GM21825 (cell line): ENCODE data around the gene SARDH.
"Not testable (repeated sequence)": the region's sequence is repeated elsewhere in the genome, so short reads cannot be mapped to it uniquely, and the experiment has no call there.

Experiments
- ATAC-seq: cut with Tn5 transposase; IDR thresholded peaks from one replicate; pipeline ENCODE4 v1.9.1; 2021; ENCODE audit warnings: mild to moderate bottlenecking, moderate library complexity; ENCODE audit not compliant: unreplicated experiment

The SARDH gene

DNA sequence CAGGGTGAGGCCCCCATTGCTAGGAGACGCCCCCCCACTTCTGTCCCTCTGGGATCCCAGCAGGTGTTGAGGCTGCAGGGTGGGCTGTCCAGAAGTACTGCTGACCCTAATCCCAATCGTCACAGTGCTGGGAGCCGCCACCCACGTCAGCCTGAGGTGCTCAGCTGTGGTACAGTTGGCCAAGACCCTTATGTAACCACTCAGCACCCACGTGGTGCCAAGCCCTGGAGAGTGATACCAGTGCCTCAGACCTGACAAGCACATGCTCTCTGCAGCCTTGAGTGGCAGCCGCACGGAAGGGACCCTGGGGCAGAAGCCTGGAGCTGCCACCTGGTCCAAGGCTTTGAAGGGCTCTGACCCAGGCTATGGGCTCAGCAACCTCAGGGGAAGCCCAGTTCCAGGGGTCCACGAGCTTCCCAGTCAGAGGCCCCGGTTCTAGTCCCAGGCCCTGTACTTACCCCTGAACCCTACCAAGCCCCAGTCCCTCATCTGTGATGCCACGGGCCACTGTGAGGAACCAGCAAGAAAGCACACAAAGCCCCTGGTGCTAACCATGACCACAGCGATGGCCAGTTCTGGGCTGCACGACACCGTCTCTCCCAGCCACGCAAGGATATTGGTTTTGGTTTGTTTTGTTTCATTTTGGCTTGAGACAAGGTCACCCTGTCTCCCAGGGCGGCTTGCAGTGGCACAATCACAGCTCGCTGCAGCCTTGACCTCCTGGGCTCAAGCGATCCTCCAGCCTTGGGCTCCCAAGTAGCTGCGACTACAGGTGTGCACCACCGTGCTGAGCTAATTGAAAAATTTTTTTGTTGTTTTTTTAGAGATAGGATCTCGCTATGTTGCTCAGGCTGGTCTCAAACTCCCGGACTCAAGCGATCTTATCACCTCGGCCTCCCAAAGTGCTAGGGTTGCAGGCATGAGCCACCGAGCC is 51.2 kb downstream of the SARDH start:
- no peak for ATAC-seq

DNA sequence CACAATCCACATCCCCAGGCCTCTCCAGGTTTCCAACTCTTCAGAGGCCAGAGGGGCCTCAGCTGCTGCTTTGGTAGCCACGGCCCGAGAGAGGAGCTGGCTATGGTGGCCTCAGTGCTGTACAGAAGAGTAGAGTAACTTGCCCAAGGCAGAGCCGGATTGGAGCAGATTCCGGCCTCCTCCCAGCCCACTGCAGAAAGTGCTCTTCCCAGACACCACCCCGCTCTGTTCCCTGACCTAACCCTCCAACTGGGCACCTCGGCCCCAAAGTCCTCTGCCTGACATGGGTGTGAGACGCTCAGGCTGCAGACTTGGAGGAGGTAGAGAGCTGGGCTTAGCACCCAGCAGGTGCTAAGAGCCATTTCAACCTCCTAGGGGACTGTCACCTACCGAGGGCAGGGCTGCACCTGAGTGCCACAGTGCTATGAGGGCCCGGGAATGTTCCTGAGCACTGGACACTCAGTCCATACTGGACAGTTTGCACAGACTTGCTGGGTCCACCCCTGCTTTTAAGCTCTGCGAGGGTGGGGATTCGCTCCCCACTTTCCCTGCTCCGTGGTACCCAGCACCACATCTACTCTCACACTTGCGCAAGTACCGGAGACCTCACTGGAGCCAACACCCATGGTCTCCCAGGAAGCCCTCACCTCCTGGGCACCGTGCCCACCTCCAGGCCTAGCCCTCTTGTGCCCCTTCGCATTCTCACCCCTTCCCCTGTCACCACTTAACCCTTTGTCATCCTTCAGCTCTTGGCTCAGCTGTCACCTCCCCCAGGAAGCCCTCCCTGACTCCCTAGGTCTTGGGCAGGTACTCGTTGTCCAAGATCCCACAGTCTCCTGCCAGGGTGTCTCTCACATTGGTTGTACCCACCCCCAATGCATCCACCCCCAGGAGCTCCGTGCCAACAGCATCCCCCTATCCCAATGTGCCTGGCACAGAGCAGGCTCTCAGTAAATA is 52.2 kb downstream of the SARDH start:
- ATAC-seq = no peak

DNA sequence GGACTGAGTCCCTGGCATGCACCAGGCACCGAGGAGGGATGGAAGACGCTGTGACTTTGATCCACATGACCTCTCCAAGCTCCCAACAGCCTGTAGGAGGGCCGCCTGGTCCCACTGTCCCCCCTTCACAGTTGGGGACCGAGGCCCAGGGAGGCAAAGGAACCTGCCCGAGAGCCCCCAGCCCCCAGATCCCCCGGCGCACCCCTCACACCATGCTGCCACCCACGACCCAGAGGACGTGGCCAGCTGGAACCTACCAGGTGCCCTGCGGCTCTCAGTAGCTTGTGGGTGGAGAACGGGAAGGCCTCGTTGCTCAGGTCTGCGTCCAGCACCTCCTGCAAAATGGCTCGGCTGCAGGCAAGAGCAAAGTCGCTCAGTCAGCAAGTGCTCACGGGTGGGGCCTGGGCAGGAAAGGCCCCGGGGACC is 53.2 kb downstream of the SARDH start:
- ATAC-seq = no peak

DNA sequence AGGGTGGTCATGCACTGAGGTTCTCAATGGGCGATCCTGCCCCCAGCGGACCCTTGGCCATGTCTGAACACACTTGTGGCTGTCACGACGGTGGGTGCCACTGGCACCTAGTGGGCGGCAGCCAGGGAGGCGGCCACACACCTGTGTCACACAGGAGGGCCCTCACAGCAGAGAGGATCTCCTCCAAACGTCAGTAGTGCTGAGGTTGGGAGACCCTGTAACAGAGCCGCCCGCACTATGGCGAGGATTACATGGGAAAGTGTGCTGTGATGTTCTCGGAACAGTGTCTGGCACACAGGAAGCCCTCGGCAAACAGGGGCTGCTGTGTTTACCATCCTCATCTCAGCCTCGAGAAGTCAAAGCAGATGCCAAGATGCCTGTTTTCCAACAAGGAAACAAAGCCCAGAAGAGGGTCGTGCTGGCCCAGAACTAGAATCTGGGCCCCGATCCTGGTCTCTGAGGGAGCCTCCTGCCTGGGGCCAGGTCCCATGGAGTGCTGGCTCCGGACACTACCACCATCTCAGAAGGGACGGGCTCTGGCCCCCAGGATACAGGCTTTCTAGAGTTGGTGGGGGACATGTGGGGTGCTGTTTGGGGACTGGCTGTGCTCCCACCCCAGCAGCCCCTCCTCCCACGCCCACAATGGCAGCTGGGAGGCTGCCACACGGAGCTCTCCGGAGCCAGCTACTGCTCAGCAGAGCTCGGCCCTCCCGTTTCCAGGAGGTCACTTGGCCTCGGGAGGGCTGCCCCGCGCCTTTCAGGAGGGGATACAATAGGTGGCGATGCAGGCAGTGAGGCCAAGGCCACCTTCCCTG is 53.8 kb downstream of the SARDH start:
- no peak for ATAC-seq

DNA sequence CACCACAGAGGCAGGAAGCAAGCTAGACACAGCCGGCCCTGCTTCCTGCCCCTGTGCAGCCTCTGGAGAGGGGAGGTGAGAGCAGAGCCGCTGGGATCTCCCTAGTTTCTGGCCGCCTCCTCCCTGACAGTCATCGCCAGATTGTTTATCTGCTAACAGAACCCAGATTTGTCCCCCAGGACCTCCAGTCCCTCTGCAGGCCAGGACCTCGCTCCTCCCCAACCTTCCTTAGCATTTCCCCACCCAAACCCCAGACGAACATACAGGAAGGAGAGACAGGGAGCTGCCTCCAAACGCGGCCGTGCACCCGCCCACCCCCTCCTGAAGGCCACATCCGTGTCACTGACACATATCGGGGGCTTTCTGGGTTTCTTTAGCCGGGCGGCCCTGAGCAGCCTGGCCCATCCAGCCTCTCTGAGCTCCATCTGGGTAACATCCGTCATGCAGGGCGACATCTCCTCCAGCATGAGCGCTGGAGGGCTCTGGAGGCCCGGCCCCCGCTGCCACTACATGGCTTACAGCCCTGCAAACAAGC is 54.5 kb downstream of the SARDH start:
- ATAC-seq = no peak

DNA sequence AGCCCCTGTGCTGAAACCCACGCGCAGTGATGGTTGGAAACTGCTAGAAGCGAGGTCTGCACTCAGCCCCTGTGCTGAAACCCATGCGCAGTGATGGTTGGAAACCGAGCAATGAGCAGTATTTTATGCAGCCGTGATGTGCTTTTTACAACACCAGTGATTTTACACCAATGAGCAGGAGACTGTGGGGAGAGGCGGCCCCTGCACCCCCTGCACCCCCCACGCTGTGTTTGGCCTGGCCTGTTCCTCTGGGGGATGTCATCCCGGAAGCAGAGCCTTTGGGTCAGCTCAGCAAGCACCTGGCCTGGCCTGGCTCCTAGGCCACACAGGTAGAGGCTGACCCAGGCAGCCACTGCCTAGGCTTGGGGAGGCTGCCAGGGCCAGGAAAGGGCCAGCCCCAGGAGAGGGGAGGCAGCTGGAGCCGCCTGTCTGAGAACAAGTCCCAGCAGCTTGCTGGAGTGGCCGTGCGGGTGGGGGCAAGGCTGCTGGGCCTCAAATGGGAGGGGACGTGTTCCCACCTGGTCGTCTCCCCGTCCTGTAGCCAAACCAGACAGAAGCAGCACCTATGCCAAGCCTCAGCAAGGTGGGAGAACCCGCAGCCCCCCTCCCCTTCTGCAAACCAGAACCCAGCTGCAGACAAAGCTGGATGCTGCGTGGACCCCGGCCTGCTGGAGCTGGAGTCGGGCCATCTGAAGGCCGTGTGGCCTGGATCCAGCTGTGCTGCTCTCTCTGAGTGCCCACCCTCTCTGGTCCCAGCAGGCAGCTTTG is 55.1 kb downstream of the SARDH start:
- no peak for ATAC-seq

DNA sequence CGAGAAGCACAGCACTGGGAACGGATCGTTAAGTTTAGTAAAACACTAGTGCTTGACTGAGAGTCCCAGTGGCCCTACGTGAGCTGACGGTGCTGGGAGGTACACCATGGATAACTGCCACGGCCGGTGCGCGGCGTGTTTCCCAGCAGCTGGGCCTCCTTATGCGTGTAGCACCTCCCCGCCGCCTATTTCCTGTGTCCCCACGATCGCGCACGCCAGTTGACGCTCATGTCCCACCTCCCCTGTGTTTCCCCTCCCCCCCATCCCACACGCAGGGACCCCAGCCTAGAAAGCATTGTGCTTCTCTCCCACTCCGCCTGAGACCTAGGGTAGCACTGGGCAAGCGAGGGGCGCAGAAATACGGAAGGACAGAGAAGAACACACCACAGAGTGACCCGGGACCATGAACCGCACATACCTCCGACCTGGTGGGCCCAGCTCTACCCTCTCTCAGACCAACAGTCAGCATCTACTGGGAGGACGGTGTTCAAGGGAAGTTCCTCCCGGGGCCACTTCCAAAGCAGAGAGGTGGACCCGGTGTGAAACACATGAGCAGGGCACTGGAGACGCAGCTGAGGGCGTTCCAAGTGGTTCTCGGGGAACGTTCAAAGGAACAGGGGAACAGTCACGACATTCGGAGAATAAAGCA is 56.4 kb downstream of the SARDH start:
- no peak for ATAC-seq

DNA sequence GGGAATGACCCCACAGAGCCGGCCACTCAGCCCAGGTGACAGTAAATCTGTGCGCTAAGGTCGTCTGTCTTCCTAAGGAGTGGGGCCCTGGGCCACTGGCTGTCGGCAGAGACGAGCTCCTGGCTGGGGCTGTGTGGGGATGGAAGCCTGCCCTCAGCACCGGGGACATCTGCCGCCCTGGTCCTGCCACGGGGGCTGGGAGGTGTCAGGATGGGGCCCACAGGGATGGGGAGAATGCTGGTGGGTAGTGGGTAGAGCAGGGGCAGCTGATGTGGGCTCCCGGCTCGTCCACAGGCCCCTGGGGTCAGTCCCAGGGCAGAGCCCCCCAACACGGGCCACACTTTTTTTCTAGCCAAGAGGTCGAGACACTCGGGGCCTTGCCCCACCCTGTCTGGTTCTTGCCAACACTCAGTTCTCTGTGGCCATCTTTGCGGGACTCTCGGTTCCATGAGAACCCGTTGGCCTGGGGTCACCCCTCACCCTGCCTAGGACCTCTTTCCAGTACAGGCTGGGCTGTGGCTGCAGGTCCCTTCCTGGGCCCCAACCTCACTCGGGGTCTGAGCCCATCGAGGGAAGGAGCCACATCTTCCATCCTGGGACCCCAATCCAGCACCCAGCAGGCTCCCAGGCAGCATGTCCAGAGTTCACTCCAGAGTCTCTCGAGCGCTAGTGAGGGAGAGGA is 57.0 kb downstream of the SARDH start:
- ATAC-seq = no peak

DNA sequence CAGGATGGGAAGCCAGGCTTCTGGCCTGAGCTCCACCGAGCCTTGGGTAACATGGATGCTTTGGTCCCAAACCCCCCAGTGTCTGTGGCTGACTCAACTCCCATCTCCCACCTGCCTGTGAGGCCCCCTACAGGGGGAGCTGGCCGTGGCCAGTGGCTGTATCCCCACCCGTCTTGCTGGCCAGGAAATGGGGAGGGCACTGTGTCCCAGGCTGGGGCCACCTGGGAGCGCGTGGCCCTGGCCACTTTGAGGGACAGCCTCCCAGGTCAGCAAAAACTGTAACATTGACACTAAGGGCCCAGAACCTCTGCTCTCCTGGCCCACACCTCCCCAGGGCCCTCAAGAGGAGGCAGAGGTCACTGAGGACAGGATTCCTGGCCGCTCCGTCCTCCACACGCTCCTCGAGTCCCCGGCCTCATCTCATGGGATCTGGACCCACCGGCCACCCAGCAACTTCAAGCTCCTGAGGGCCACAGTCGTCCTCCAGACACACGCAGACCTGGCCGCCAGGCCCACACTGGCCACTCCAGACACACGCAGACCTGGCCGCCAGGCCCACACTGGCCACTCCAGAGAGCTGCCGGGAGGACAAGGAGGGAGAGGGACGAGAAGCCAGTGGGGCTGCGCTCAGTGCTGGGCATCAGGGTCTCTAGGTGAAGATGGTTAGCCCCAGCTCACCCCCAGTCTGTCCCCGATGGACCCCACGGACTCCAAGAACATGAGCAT is 57.7 kb downstream of the SARDH start:
- ATAC-seq = no peak

DNA sequence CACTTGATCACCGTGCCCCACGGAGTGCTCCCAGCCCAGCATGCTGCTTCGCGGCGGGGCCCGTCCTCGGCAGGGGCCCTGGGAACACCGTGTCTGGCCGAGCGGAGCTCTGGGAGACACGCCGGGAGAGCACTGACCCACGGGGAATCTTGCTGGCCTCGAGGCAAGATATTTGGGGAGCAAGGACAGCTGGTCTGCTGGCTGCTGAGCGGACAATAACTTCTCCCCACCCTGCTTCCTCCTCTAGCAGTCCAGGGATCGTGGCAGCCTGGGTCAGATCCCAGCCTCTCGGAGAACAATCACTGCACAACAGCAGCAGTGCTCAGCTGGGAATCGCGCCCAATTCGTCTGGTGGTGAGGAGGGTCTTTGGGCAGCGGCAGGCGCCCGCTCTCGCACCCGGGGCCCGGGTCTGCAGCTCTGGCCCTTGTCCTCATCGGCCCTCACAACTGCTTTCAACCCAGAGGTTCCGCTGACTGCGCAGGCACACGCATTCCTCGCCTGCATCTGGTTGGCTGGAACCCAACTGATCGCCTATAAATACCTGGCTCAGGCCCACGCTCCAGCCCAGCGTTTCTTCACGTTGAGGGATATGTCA is 58.6 kb downstream of the SARDH start:
- ATAC-seq = no peak

DNA sequence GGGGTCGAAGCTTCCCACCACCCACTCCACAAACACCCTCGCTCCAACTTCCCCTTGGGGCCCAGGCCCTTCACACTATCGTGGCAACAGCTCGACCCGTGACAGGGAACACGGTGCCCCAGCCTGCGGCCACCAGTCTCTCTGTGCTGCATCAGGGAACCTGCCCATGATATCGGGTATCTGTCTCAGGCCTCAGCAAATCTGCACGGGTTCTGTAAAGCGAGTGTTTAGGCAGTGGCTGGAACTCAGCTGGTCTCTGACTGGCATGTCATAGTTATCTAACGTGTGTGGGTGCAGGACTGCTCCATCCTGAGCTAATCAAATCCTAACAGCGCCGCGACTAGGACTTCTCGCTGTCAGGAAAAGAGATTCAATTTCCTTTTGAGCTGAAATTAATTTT is 59.1 kb downstream of the SARDH start:
- no peak for ATAC-seq

DNA sequence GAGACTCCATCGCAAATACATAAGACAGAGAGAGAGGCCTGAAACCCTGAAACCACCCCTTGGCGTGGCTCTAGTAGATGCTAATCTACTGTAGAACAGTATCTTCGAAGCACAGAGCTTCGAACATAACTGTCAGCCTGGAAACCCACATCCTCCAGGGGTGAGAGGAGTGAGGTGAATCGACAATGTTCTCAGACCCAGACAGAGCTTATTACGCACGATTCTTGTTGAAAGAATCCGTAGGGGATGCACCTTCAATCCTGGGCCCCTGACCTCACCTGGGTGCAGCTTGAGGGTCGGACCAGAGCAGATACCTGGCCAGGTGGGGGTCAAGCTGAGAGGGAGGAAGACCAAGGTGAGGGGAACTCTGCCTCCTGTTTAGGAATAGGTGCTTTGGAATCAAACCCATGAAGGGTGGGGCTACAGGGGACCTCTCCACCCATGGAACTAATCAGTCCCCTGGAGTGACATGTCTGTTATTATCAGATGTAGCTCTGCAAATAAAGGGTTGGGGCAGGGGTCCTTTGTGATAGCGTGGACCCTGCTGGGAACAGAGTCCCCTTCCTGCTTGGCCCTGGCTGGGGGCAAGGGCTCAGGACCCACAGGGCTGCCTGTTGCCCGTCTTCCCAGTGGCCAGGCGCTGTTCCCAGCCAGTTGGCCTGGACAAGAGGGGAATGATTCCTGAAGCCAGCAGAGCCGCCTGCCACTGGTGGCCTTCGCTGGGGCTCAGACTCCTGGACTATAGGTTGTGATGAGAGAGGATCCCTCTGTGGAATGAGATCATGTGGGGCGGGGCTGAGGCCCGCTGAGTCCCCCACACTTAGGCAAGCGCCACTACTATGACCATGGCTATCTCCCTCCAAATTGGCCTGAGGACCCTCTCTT is 60.8 kb downstream of the SARDH start:
- ATAC-seq = no peak

DNA sequence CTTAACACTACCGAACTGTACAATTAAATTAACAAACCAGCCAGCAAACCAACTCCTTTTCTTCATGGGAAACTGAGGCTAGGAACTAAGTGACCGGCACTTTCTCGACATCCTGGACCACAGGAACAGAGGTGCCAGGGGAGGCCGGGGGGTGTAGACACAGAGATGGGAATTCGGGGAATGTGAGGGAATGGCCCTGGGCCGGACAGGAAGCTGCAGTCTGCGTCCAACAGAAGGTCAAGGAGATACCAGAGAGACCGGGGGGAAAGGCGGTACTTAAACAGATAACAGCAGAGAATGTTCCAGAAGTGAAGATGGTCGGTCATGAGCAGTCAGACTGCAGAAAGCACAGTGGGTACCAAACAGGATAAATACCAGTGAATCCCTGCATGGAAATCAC is 61.7 kb downstream of the SARDH start:
- no peak for ATAC-seq

DNA sequence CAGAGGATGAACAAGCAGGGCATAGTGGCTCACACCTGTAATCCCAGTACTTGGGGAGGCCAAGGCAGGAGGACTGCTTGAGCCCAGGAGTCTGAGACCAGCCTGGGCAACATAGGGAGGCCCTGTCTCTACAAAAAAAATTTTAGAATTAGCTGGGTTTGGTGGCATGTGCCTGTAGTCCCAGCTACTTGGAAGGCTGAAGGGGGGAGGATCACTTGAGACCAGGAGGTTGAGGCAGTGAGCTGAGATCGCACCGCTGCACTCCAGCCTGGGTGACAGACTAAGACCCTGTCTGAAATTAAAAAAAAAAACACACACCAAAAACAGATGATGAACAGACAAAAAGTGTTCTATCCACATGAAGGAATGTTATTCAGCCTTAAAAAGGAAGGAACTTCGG is 62.4 kb downstream of the SARDH start:
- ATAC-seq = not testable (repeated sequence)

DNA sequence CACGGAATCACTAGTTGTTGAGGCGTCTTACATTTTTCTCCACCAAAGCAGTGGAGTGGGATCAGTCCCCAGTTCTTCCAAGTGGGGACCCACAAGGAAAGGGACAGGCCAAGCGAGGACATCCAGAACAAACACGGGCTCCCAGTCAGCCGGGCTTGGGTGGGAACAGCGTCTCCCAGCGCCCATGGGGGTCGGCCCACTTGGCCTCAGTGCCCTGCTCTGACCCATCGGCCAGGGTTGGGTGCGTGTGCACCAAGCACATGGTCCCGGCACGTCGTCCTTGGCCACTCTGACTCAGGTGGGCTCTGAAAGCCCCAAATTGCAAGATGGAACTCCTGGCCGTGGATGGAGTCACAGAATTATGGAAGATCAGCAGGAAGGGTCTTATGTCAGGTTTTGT is 64.1 kb downstream of the SARDH start:
- no peak for ATAC-seq

DNA sequence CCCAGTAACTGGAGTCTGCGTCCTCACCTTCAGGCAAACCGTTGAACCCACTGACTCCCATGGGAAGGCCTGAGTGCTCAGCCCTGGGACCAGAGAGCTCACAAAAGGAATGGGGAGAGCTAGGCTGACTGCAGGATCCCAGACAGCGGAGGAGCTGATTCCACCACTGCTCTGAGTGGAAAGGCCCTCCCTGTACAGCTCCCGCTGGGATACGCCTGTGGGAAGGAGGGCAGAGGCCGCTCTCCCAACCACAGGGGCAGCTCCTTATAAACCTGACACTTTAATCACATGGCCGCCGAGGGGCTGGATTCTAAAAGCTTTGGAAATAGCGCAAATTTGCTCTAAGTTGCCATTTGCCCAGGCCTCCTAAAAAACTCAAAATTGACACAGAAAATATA is 64.9 kb downstream of the SARDH start:
- no peak for ATAC-seq
